ENCODE results near the gene HMOX2.

DNA sequence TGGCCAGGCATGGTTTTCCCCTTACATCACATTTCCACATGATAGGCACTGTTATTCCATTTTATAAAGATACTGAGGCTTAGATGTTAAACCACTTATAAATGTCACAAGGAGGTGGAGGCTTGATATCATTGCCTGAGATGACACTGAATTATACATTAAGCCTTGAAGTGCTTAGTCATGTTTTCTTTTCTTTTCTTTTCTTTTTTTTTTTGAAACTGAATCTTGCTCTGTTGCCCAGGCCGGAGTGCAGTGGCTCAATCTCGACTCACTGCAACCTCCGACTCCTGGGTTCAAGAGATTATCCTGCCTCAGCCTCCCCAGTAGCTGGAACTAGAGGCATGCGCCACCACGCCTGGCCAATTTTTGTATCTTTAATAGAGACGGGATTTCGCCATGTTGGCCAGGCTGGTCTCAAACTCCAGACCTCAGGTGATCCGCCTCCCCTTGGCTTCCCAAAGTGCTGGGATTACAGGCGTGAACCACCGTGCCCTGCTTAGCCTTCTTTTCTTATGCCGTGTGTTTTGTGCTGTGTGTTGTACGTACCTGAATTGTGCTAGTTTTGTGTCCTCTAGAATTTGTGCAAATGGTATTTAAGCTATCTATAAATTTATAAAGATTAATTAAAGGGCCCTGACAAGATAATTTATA lies 49.4 kb upstream of the HMOX2 start:
- TF ChIP-seq, protein P1, sequence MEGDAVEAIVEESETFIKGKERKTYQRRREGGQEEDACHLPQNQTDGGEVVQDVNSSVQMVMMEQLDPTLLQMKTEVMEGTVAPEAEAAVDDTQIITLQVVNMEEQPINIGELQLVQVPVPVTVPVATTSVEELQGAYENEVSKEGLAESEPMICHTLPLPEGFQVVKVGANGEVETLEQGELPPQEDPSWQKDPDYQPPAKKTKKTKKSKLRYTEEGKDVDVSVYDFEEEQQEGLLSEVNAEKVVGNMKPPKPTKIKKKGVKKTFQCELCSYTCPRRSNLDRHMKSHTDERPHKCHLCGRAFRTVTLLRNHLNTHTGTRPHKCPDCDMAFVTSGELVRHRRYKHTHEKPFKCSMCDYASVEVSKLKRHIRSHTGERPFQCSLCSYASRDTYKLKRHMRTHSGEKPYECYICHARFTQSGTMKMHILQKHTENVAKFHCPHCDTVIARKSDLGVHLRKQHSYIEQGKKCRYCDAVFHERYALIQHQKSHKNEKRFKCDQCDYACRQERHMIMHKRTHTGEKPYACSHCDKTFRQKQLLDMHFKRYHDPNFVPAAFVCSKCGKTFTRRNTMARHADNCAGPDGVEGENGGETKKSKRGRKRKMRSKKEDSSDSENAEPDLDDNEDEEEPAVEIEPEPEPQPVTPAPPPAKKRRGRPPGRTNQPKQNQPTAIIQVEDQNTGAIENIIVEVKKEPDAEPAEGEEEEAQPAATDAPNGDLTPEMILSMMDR (CRISPR knock-in tag; IDR thresholded peaks at IDR 0.05), result no peak
- TF ChIP-seq ZIK1 (CRISPR knock-in tag; IDR thresholded peaks at IDR 0.05; ENCODE audit: borderline replicate concordance, low read depth) (no peak), RAD21 (CRISPR knock-in tag; IDR thresholded peaks at IDR 0.05) (no peak), POLR2AphosphoS5 (IDR thresholded peaks at IDR 0.05; ENCODE audit: low read depth, low read length) (no peak), RNF2 (conservative IDR thresholded peaks at IDR 0.05; ENCODE audit: low read depth) (no peak), HDAC2 (CRISPR knock-in tag; IDR thresholded peaks at IDR 0.05) (no peak), MAF1 (CRISPR knock-in tag; IDR thresholded peaks at IDR 0.05; ENCODE audit: borderline replicate concordance) (no peak), ETV6 (CRISPR knock-in tag; conservative IDR thresholded peaks at IDR 0.05) (no peak), ZNF598 (CRISPR knock-in tag; IDR thresholded peaks at IDR 0.05; ENCODE audit: borderline replicate concordance) (no peak), REPIN1 (CRISPR knock-in tag; IDR thresholded peaks at IDR 0.05; ENCODE audit: borderline replicate concordance, low read depth) (no peak), JUN (CRISPR knock-in tag; IDR thresholded peaks at IDR 0.05) (no peak), SMAD9 (CRISPR knock-in tag; IDR thresholded peaks at IDR 0.05) (no peak)
- TF ChIP-seq, protein P2, sequence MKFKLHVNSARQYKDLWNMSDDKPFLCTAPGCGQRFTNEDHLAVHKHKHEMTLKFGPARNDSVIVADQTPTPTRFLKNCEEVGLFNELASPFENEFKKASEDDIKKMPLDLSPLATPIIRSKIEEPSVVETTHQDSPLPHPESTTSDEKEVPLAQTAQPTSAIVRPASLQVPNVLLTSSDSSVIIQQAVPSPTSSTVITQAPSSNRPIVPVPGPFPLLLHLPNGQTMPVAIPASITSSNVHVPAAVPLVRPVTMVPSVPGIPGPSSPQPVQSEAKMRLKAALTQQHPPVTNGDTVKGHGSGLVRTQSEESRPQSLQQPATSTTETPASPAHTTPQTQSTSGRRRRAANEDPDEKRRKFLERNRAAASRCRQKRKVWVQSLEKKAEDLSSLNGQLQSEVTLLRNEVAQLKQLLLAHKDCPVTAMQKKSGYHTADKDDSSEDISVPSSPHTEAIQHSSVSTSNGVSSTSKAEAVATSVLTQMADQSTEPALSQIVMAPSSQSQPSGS (CRISPR knock-in tag; IDR thresholded peaks at IDR 0.05), result no peak
- TF ChIP-seq, protein P3, sequence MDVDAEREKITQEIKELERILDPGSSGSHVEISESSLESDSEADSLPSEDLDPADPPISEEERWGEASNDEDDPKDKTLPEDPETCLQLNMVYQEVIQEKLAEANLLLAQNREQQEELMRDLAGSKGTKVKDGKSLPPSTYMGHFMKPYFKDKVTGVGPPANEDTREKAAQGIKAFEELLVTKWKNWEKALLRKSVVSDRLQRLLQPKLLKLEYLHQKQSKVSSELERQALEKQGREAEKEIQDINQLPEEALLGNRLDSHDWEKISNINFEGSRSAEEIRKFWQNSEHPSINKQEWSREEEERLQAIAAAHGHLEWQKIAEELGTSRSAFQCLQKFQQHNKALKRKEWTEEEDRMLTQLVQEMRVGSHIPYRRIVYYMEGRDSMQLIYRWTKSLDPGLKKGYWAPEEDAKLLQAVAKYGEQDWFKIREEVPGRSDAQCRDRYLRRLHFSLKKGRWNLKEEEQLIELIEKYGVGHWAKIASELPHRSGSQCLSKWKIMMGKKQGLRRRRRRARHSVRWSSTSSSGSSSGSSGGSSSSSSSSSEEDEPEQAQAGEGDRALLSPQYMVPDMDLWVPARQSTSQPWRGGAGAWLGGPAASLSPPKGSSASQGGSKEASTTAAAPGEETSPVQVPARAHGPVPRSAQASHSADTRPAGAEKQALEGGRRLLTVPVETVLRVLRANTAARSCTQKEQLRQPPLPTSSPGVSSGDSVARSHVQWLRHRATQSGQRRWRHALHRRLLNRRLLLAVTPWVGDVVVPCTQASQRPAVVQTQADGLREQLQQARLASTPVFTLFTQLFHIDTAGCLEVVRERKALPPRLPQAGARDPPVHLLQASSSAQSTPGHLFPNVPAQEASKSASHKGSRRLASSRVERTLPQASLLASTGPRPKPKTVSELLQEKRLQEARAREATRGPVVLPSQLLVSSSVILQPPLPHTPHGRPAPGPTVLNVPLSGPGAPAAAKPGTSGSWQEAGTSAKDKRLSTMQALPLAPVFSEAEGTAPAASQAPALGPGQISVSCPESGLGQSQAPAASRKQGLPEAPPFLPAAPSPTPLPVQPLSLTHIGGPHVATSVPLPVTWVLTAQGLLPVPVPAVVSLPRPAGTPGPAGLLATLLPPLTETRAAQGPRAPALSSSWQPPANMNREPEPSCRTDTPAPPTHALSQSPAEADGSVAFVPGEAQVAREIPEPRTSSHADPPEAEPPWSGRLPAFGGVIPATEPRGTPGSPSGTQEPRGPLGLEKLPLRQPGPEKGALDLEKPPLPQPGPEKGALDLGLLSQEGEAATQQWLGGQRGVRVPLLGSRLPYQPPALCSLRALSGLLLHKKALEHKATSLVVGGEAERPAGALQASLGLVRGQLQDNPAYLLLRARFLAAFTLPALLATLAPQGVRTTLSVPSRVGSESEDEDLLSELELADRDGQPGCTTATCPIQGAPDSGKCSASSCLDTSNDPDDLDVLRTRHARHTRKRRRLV (CRISPR knock-in tag; IDR thresholded peaks at IDR 0.05), result no peak
